Stomach (tissue), 9 donors: ENCODE results near the gene ETFB. TPM values are rescaled to one million over a fixed set of nuclear protein-coding genes. Genes with fewer than 3 reads are reported as not detected.

Experiments used
- DNase-seq, 2 donors: peaks; one replicate each; pipeline versions ENCODE4 v3.0.0 to v3.0.0-alpha.2; 2013 to 2019
- H3K27ac ChIP-seq, 5 donors: fragments of 200-600 bp in 4 of 5; sonication (generic) in 4 of 5; one replicate each; pipeline ENCODE4 v1.5.1; 2013 to 2019; ENCODE audit warnings: mild to moderate bottlenecking in 1 of 5, moderate library complexity in 1 of 5
- H3K27me3 ChIP-seq, 3 donors: fragments of 200-600 bp; sonication (generic); one replicate each; pipeline ENCODE4 v1.5.1; 2017 to 2019; ENCODE audit warnings: mixed run types in 1 of 3
- H3K36me3 ChIP-seq, 4 donors: fragments of 200-600 bp; sonication (generic); 1 replicate in 3 of 4; 2 replicates in 1 of 4; pipeline ENCODE4 v1.5.1; 2016 to 2019
- H3K4me1 ChIP-seq, 4 donors: fragments of 200-600 bp; sonication (generic); one replicate each; pipeline ENCODE4 v1.5.1; 2016 to 2019
- H3K4me3 ChIP-seq, 4 donors: fragments of 200-600 bp; sonication (generic) in 3 of 4; one replicate each; pipeline ENCODE4 v1.5.1; 2016 to 2019; ENCODE audit warnings: mild to moderate bottlenecking in 1 of 4
- H3K9me3 ChIP-seq, 4 donors: fragments of 200-600 bp; sonication (generic); one replicate each; pipeline ENCODE4 v1.5.1; 2016 to 2019
- EP300 ChIP-seq: sonication (generic); formaldehyde crosslinking; IDR thresholded peaks from one replicate; pipeline ENCODE4 v1.6.1; 2017; ENCODE audit warnings: antibody characterized with exemption
- POLR2A ChIP-seq, 4 donors: fragments of 450-650 bp; IDR thresholded peaks; one replicate each; pipeline ENCODE4 v1.6.1; 2016; ENCODE audit warnings: antibody characterized with exemption in 4 of 4, control low read depth in 2 of 4, mild to moderate bottlenecking in 1 of 4, moderate library complexity in 1 of 4
- POLR2AphosphoS5 ChIP-seq, 3 donors: sonication (generic); formaldehyde crosslinking; IDR thresholded peaks; one replicate each; pipeline ENCODE4 v1.6.1; 2016; ENCODE audit warnings: antibody characterized with exemption in 3 of 3
- WGBS, 5 donors: extraction: QIAGEN DNeasy Blood & Tissue Kit in 3 of 5; methylation state at CpG; one replicate each; pipeline versions ENCODE4 v1.1.5 to v1.1.7; 2013 to 2018; 5-methylcytosine and 5-hydroxymethylcytosine counted together
- intact Hi-C: fragments of 100-400 bp; cut with DNase I; formaldehyde crosslinking; loops from one replicate; pipeline ENCODE4 v1.15.1; 2023; ENCODE audit warnings: low total_unique reads
- polyA plus RNA-seq, 3 donors: library from polyadenylated mRNA; stranded (reverse); fragments of 200-250 nt; gene quantifications; one replicate each; pipeline ENCODE4 v1.2.3, GENCODE V29; 2013
- total RNA-seq, 5 donors: library from RNA; depleted of rRNA; stranded (reverse); fragments of >200 nt; gene quantifications; one replicate each; pipeline versions ENCODE4 v1.1.0 to v1.2.3, GENCODE V29; 2014 to 2016
- TF ChIP-seq, protein P1 (sequence below), 7 experiments: fragments of 450-650 bp in 4 of 7; fragments of 200-600 bp in 3 of 7; sonication (generic) in 3 of 7; IDR thresholded peaks; one replicate each; pipeline ENCODE4 v1.5.1; 2016 to 2019; ENCODE audit warnings: antibody characterized with exemption in 7 of 7, control low read depth in 2 of 7, mild to moderate bottlenecking in 1 of 7
- donor health status: healthy with polysubstance abuse.
- donor health status: Bipolar disorder and iron deficiency.
- donor health status: healthy.

Gene ETFB
- total and polyA plus RNA-seq, 8 donors = 1.2 to 211 (median 105) TPM

- TF ChIP-seq, protein P1, sequence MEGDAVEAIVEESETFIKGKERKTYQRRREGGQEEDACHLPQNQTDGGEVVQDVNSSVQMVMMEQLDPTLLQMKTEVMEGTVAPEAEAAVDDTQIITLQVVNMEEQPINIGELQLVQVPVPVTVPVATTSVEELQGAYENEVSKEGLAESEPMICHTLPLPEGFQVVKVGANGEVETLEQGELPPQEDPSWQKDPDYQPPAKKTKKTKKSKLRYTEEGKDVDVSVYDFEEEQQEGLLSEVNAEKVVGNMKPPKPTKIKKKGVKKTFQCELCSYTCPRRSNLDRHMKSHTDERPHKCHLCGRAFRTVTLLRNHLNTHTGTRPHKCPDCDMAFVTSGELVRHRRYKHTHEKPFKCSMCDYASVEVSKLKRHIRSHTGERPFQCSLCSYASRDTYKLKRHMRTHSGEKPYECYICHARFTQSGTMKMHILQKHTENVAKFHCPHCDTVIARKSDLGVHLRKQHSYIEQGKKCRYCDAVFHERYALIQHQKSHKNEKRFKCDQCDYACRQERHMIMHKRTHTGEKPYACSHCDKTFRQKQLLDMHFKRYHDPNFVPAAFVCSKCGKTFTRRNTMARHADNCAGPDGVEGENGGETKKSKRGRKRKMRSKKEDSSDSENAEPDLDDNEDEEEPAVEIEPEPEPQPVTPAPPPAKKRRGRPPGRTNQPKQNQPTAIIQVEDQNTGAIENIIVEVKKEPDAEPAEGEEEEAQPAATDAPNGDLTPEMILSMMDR (IDR thresholded peaks at IDR 0.05) = no peak
- TF ChIP-seq POLR2AphosphoS5 (IDR thresholded peaks at IDR 0.05) (no peak), EP300 (no peak), POLR2A (IDR thresholded peaks at IDR 0.05) (no peak)
- Histone ChIP-seq H3K36me3 (peaks cover 27 to 81% (median 75%) of the 10 kb centered on the region in 4 donors), H3K4me1 (no peaks in the 10 kb centered on the region), H3K4me3 (no peak overlapping the region), H3K27me3 (no peaks in the 10 kb centered on the region), H3K27ac (no peak overlapping the region), H3K9me3 (no peaks in the 10 kb centered on the region)
- intact Hi-C loops = no loop called here
- WGBS, 5 donors = 72 to 91% (median 85%) methylated on average over 10 of the region's 10 CpGs
- no peak for DNase-seq
Measured at GRCh38 chr19:51347209-51347928, 18.8 kb downstream of the ETFB start.

DNA sequence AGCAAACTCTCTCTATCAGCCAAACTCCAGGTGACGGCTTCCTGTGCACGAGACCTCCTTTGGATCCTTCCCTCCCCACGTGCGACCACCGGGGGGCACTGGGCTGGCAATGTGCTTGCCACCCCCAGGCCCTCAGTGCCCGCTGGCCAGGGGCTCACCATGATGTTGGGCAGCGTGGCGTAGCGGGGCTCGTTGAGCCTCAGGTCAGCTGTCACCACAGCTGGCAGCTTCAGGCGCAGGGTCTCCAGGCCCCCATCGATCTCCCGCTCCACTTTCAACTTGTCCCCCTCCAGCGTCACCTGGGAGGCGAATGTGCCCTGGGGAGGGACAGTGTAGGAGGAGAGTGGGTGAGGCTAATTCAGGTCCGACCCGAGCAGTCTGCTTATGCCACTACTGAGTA lies 19.4 kb downstream of the ETFB start:
- Histone ChIP-seq H3K9me3 (no peaks in the 10 kb centered on the region), H3K36me3 (peaks cover 27 to 75% (median 69%) of the 10 kb centered on the region in 4 donors), H3K27me3 (no peaks in the 10 kb centered on the region), H3K27ac (no peak overlapping the region), H3K4me3 (no peak overlapping the region), H3K4me1 (no peaks in the 10 kb centered on the region)
- intact Hi-C loops = no loop called here
- WGBS, 5 donors = 88 to 93% (median 90%) methylated on average over 12 to 17 of the region's 17 CpGs
- DNase-seq = no peak
- TF ChIP-seq POLR2AphosphoS5 (IDR thresholded peaks at IDR 0.05) = no peak
- TF ChIP-seq, protein P1 (IDR thresholded peaks at IDR 0.05) = no peak
- TF ChIP-seq EP300 = no peak
- TF ChIP-seq POLR2A (IDR thresholded peaks at IDR 0.05) = no peak

GRCh38 chr19:51345076-51345620 lies 21.0 kb downstream of the ETFB start:
- Histone ChIP-seq H3K27me3 (peaks cover 0 to 5% (median 0%) of the 10 kb centered on the region in 3 donors), H3K27ac (no peak overlapping the region), H3K9me3 (no peaks in the 10 kb centered on the region), H3K36me3 (peaks cover 14 to 59% (median 53%) of the 10 kb centered on the region in 4 donors), H3K4me3 (no peak overlapping the region), H3K4me1 (peaks cover 0 to 11% (median 9%) of the 10 kb centered on the region in 4 donors)
- WGBS, 5 donors = 91 to 97% (median 95%) methylated on average over 7 to 9 of the region's 9 CpGs
- TF ChIP-seq, protein P1 (IDR thresholded peaks at IDR 0.05) = no peak
- TF ChIP-seq POLR2AphosphoS5 (IDR thresholded peaks at IDR 0.05) (no peak), EP300 (no peak), POLR2A (IDR thresholded peaks at IDR 0.05) (no peak)
- DNase-seq = no peak
- intact Hi-C loops = no loop called here

- no peak for DNase-seq
- intact Hi-C loops = no loop called here
- no peak overlapping the region for H3K4me3 ChIP-seq
- no peak overlapping the region for H3K27ac ChIP-seq
- H3K27me3 ChIP-seq = peaks cover 0 to 5% (median 0%) of the 10 kb centered on the region in 3 donors
- peaks cover 11 to 41% (median 34%) of the 10 kb centered on the region in 4 donors for H3K36me3 ChIP-seq
- 39 to 52% (median 49%) methylated on average over 9 of the region's 9 CpGs for WGBS, 5 donors
- TF ChIP-seq, protein P1 (IDR thresholded peaks at IDR 0.05) = no peak
- TF ChIP-seq POLR2AphosphoS5 (IDR thresholded peaks at IDR 0.05) = no peak
- TF ChIP-seq POLR2A (IDR thresholded peaks at IDR 0.05) = no peak
- TF ChIP-seq EP300 = no peak
- H3K4me1 ChIP-seq = peaks cover 8 to 27% (median 24%) of the 10 kb centered on the region in 4 donors
- H3K9me3 ChIP-seq = no peaks in the 10 kb centered on the region
Measured at GRCh38 chr19:51342631-51343569, 23.3 kb downstream of the ETFB start.
